GM18505 (cell line): ENCODE measurements around the gene ADCY2.
A peak's percentile ranks its signal among the peaks of the same experiment; 100 is the strongest.

Source experiments
- ATAC-seq: cut with Tn5 transposase; IDR thresholded peaks from one replicate; pipeline ENCODE4 v1.9.1; 2021; ENCODE audit not compliant: unreplicated experiment
- POLR2A ChIP-seq: IDR thresholded peaks from 4 replicates; pipeline ENCODE4 v1.6.1; 2011; ENCODE audit warnings: borderline replicate concordance; ENCODE audit not compliant: insufficient read depth, insufficient read length; ENCODE audit errors: extremely low read depth

The ADCY2 gene

DNA sequence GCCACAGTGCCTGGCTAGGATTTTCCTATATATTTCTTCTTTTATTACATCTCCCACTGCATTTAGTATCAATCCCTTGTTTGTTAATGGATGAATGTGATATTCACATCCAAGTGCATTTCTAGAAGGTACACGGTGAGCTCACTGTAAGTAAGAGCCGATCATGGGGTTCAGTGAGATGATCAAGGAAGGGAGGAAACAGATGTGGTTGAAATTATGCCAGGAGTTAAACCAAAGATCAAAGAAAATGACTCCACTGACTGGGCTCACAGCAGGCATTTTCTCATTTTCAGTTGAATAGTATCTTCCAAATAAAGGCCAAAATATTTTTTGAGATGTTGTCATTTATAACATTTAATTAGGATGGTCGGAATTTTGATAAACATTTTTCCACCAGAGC lies 357.2 kb downstream of the ADCY2 start:
- no peak for ATAC-seq
- TF ChIP-seq POLR2A, result no peak

DNA sequence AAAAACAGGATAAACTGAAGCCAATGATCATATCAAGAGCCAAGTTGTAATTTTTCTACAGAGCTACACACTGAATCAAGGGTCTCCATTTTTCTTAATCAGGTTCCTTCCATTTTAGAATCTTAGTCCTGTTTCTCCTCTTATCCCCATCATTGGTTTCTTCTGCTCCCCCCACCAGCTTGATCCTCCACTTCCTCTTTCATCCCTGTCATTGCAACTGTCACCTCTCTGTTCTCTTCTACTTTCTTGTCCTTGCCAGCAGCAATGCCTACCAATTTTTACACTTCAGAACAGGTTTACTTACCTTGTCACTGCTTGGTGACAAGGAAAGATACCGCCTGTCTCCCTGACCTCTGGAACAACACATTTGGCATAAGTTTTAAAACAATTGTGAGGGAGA lies 357.7 kb downstream of the ADCY2 start:
- TF ChIP-seq POLR2A, result no peak
- ATAC-seq, result no peak

DNA sequence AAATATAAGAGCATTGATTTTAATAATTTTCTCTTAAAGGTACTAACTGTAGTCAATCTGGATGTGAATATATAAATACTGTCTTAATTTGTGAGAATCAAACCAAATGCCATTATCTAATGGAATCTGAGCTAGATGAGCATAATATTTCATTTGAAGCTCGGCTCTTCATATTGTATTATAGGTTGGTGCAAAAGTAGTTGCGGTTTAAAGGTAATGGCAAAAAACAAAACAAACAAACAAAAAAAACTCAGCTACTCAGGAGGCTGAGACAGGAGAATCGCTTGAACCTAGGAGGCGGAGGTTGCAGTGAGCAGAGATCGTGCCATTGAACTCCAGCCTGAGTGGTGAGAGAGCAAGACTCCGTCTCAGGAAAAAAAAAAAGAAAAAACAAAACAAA lies 358.6 kb downstream of the ADCY2 start:
- no peak for ATAC-seq
- TF ChIP-seq POLR2A, result no peak

GRCh38 chr5:7754997-7755596 lies 359.2 kb downstream of the ADCY2 start:
- no peak for TF ChIP-seq POLR2A

DNA sequence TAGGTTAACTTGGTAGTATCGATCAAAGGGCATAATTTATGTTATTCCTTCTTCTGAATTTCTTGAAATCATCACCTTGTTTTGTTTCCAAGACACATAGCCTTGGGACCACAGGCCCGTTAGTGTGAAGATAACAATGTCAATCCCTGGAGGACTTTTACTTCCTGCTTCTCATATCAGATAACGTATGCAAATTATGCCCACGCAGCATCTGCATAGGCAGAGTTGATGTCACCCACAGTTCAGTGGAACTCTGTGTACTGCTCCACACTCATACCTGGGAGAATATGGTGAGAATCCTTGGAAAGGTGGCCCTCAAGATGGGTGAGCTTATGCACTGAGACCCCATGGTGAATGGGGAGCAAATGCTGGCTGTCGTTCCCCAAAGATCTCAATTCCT lies 360.0 kb downstream of the ADCY2 start:
- TF ChIP-seq POLR2A, result no peak
- no peak for ATAC-seq

More at GRCh38 chr5:7754997-7755596, 359.2 kb downstream of the ADCY2 start:
- ATAC-seq, result peak; percentile 82

GRCh38 chr5:7756453-7756852 lies 360.5 kb downstream of the ADCY2 start:
- TF ChIP-seq POLR2A, result no peak
- no peak for ATAC-seq

GRCh38 chr5:7759257-7759871 lies 363.4 kb downstream of the ADCY2 start:
- no peak for ATAC-seq

DNA sequence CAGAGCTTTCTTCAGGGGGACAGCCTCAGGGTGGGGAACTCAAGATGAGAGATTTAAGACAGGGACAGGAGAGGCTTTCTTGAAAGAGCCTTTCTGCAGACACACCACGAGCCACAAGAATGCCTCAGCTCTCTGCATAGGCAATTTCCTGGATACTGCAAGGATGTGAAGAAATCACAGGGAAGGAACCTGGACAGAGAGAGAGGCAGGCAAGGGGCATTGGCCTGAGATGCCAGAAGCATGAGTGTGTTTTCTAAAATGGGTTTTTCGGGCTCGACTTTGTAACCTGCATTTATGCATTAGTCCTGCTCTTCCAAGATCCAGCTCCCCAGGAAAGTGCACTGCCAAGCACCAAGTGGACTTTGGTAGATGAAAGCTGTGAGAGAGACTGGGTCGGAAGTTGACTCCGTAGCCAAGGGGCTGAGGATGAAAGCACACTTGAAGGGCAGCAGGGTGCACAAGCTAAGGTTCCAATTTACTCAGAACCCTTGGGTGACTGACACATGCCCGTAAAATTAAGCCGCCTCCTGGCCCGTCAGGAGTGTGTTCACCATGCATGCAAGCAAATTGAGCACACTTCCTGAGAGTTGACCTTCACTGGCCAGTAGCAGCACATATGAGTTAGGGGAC lies 364.1 kb downstream of the ADCY2 start:
- TF ChIP-seq POLR2A, result no peak
- ATAC-seq, result no peak

More at GRCh38 chr5:7759257-7759871, 363.4 kb downstream of the ADCY2 start:
- no peak for TF ChIP-seq POLR2A

DNA sequence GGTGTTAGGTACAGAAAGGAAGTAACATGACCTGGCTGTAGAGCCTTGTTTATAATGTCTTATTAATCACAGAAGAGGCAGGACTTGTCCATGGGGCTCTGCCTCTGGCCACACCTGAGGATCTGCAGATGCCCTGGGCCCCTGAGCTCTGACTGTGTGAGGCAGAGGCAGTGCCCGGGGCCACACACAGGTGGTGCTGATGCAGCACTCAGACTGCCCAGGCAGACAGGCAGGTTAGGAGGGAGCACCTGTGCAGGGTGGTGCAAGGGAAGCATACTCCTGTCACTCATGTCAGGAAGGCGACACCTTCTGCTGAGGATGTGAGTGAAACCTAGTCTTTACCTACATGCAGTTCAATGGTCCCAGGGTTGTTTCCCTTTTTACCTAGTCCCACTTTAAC lies 366.3 kb downstream of the ADCY2 start:
- peak; percentile 62 for ATAC-seq
- no peak for TF ChIP-seq POLR2A

- no peak for TF ChIP-seq POLR2A
- no peak for ATAC-seq
Observed at GRCh38 chr5:7763621-7764072, 367.7 kb downstream of the ADCY2 start.

- ATAC-seq, result no peak
- no peak for TF ChIP-seq POLR2A
Observed at GRCh38 chr5:7764452-7764851, 368.5 kb downstream of the ADCY2 start.

GRCh38 chr5:7770436-7770835 lies 374.5 kb downstream of the ADCY2 start:
- ATAC-seq, result no peak
- TF ChIP-seq POLR2A, result no peak

GRCh38 chr5:7772141-7772540 lies 376.2 kb downstream of the ADCY2 start:
- ATAC-seq, result no peak
- no peak for TF ChIP-seq POLR2A

GRCh38 chr5:7773178-7773577 lies 377.2 kb downstream of the ADCY2 start:
- TF ChIP-seq POLR2A, result no peak
- ATAC-seq, result no peak
